ENCODE data around the gene CFAP45. TPM values are rescaled to one million over a fixed set of nuclear protein-coding genes. Genes with fewer than 3 reads are reported as not detected.

CFAP45 gene
- total and polyA plus RNA-seq, 9 of the 15 experiments (the other 6 are each of a cell fraction or from before 2014, with no cell fraction given): 0.65 to 2.4 (median 1.5) TPM

DNA sequence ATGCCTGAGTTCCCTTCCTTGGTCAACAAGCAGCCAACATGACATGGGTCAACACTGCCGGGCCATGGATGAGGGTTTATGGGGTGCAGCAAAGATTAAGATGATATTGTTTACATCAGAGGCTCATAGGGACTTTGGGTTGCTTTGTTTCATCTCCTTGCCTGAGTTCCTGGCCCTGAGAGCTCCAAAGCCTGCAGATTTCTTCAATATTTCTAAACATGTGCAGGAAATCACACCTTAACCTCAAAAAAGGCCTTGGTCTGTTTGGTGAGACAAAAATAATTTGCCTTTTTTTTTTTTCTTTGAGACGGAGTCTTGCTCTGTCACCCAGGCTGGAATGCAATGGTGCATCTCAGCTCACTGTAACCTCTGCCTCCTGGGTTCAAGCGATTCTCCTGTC lies 72.4 kb downstream of the CFAP45 start:
- TF ChIP-seq, protein P1, sequence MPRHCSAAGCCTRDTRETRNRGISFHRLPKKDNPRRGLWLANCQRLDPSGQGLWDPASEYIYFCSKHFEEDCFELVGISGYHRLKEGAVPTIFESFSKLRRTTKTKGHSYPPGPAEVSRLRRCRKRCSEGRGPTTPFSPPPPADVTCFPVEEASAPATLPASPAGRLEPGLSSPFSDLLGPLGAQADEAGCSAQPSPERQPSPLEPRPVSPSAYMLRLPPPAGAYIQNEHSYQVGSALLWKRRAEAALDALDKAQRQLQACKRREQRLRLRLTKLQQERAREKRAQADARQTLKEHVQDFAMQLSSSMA (CRISPR knock-in tag; IDR thresholded peaks at IDR 0.05): no peak
- TF ChIP-seq ZSCAN32 (CRISPR knock-in tag; IDR thresholded peaks at IDR 0.05) (no peak), ZNF780A (CRISPR knock-in tag; IDR thresholded peaks at IDR 0.05) (no peak)
- Histone ChIP-seq H3K9ac (ENCODE audit: insufficient read depth in 1 of 2, low read depth in 2 of 2, low read length in 2 of 2) (no peak overlapping the region), H3K27ac (ENCODE audit: extremely low read depth, low read depth, low read length) (no peak overlapping the region), H3K36me3 (ENCODE audit: control insufficient read depth, insufficient read depth, low read length) (no peaks in the 10 kb centered on the region), H2AFZ (ENCODE audit: low read depth, low read length) (no peak overlapping the region), H3K9me3 (replicated peaks; ENCODE audit: control insufficient read depth, insufficient read depth, low read depth, low read length) (no peaks in the 10 kb centered on the region), H3K9me1 (ENCODE audit: control insufficient read depth, insufficient read depth, low read length) (no peaks in the 10 kb centered on the region), H3K4me1 (replicated peaks in 1 of 2; ENCODE audit: control insufficient read depth in 2 of 2, insufficient read depth in 2 of 2, low read length in 2 of 2) (peaks cover 0 to 5% of the 10 kb centered on the region in 2 experiments; a peak in 2 of 5 replicates), H3K79me2 (ENCODE audit: control insufficient read depth, insufficient read depth, low read length) (no peaks in the 10 kb centered on the region), H3K4me2 (ENCODE audit: insufficient read depth, low read length) (no peak overlapping the region), H3K27me3 (ENCODE audit: control insufficient read depth in 2 of 2, insufficient read depth in 2 of 2, low read length in 2 of 2) (peaks cover 28 to 92% of the 10 kb centered on the region in 2 experiments; a peak in 4 of 5 replicates), H4K20me1 (replicated peaks; ENCODE audit: control insufficient read depth, insufficient read depth, low read length) (no peaks in the 10 kb centered on the region), H3K4me3 (no peak overlapping the region)
- ChIA-PET POLR2A (interaction anchor here (0.7 kb wide), 1 partner anchor 9 kb away, joined by 3 read pairs; no protein-coding TSS in a partner anchor), CTCF (ENCODE audit: low intra/inter-chr PET ratio) (no interaction called here)
- 0% methylated on average over 3 of the region's 3 CpGs for WGBS (ENCODE audit: insufficient coverage, low coverage, missing lambda C conversion rate)
- in situ Hi-C loops (cut with MboI): no loop called here
- no peak for DNase-seq (ENCODE audit: extremely low read depth in 1 of 4, low spot score in 3 of 4)
- no peak for FAIRE-seq
- ATAC-seq: no peak
- intact Hi-C loops (cut with micrococcal nuclease): no loop called here
- no TSS peak for BruUV-seq (replicated peaks)

DNA sequence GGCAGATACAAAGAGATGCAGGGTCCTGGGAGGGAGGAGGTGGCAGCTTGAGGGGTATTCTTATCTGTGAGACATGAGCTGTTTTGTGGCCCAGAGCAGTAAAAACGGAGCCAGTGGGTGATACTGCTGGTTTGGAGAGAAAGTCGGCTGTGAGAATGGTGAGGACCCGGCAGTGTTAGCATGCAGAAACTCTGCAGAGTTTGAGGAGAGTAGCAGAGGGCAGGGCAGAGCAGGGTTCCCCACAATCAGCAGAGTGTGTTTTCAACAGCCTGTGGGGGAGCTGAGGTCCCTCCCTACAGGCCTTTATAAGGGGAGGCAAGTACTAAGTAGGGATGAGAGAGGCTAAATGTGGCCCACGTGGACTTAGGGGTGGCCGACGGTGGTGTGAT lies 72.9 kb downstream of the CFAP45 start:
- Histone ChIP-seq H3K27me3 (ENCODE audit: control insufficient read depth in 2 of 2, insufficient read depth in 2 of 2, low read length in 2 of 2) (peaks cover 28 to 95% of the 10 kb centered on the region in 2 experiments; a peak in 4 of 5 replicates), H3K9me3 (replicated peaks; ENCODE audit: control insufficient read depth, insufficient read depth, low read depth, low read length) (no peaks in the 10 kb centered on the region), H3K9me1 (ENCODE audit: control insufficient read depth, insufficient read depth, low read length) (no peaks in the 10 kb centered on the region), H3K4me2 (ENCODE audit: insufficient read depth, low read length) (no peak overlapping the region), H3K36me3 (ENCODE audit: control insufficient read depth, insufficient read depth, low read length) (no peaks in the 10 kb centered on the region), H3K4me1 (replicated peaks in 1 of 2; ENCODE audit: control insufficient read depth in 2 of 2, insufficient read depth in 2 of 2, low read length in 2 of 2) (peaks cover 0 to 5% of the 10 kb centered on the region in 2 experiments; a peak in 2 of 5 replicates), H4K20me1 (replicated peaks; ENCODE audit: control insufficient read depth, insufficient read depth, low read length) (no peaks in the 10 kb centered on the region), H3K79me2 (ENCODE audit: control insufficient read depth, insufficient read depth, low read length) (no peaks in the 10 kb centered on the region), H3K4me3 (no peak overlapping the region), H3K27ac (ENCODE audit: extremely low read depth, low read depth, low read length) (no peak overlapping the region), H3K9ac (ENCODE audit: insufficient read depth in 1 of 2, low read depth in 2 of 2, low read length in 2 of 2) (no peak overlapping the region), H2AFZ (ENCODE audit: low read depth, low read length) (no peak overlapping the region)
- WGBS (ENCODE audit: insufficient coverage, low coverage, missing lambda C conversion rate): 2% methylated on average over 6 of the region's 6 CpGs
- no peak for DNase-seq (ENCODE audit: extremely low read depth in 1 of 4, low spot score in 3 of 4)
- intact Hi-C loops (cut with micrococcal nuclease) (no loop called here), in situ Hi-C loops (cut with MboI) (no loop called here)
- no peak for FAIRE-seq
- ChIA-PET POLR2A (interaction anchor here (0.7 kb wide), 2 partner anchors 10 to 55 kb away, joined by 3 read pairs; no protein-coding TSS in a partner anchor), CTCF (ENCODE audit: low intra/inter-chr PET ratio) (no interaction called here)
- no peak for ATAC-seq
- BruUV-seq (replicated peaks): no TSS peak
- TF ChIP-seq POLR2B (IDR thresholded peaks at IDR 0.05; ENCODE audit: low read depth, partially characterized antibody): no peak
- TF ChIP-seq ASH1L (IDR thresholded peaks at IDR 0.05; ENCODE audit: borderline replicate concordance, low read depth, partially characterized antibody): no peak
- TF ChIP-seq, protein P2, sequence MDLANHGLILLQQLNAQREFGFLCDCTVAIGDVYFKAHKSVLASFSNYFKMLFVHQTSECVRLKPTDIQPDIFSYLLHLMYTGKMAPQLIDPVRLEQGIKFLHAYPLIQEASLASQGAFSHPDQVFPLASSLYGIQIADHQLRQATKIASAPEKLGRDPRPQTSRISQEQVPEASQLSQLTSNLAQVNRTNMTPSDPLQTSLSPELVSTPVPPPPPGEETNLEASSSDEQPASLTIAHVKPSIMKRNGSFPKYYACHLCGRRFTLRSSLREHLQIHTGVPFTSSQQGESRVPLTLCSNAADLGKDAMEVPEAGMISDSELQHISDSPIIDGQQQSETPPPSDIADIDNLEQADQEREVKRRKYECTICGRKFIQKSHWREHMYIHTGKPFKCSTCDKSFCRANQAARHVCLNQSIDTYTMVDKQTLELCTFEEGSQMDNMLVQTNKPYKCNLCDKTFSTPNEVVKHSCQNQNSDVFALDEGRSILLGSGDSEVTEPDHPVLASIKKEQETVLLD (IDR thresholded peaks at IDR 0.05): no peak
- no peak for TF ChIP-seq PCBP1 (IDR thresholded peaks at IDR 0.05; ENCODE audit: low read depth, low read length, poor library complexity, severe bottlenecking)
- TF ChIP-seq PHB (CRISPR knock-in tag; IDR thresholded peaks at IDR 0.05): no peak
- TF ChIP-seq XRCC5 (IDR thresholded peaks at IDR 0.05; ENCODE audit: low read depth, low read length): no peak
- TF ChIP-seq, protein P3, sequence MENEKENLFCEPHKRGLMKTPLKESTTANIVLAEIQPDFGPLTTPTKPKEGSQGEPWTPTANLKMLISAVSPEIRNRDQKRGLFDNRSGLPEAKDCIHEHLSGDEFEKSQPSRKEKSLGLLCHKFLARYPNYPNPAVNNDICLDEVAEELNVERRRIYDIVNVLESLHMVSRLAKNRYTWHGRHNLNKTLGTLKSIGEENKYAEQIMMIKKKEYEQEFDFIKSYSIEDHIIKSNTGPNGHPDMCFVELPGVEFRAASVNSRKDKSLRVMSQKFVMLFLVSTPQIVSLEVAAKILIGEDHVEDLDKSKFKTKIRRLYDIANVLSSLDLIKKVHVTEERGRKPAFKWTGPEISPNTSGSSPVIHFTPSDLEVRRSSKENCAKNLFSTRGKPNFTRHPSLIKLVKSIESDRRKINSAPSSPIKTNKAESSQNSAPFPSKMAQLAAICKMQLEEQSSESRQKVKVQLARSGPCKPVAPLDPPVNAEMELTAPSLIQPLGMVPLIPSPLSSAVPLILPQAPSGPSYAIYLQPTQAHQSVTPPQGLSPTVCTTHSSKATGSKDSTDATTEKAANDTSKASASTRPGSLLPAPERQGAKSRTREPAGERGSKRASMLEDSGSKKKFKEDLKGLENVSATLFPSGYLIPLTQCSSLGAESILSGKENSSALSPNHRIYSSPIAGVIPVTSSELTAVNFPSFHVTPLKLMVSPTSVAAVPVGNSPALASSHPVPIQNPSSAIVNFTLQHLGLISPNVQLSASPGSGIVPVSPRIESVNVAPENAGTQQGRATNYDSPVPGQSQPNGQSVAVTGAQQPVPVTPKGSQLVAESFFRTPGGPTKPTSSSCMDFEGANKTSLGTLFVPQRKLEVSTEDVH (IDR thresholded peaks at IDR 0.05; ENCODE audit: low read depth, partially characterized antibody): no peak
- TF ChIP-seq, protein P4, sequence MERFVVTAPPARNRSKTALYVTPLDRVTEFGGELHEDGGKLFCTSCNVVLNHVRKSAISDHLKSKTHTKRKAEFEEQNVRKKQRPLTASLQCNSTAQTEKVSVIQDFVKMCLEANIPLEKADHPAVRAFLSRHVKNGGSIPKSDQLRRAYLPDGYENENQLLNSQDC (CRISPR knock-in tag; IDR thresholded peaks at IDR 0.05): no peak

Data from K562 (cell line).